Fibroblast of pulmonary artery (primary cell): Measurements from ENCODE around the gene SOX30.

Experiments used
- DNase-seq: peaks from one replicate; pipeline ENCODE4 v3.0.0-alpha.2; 2010; ENCODE audit warnings: low read depth
- H3K4me3 ChIP-seq: replicated peaks from 2 replicates; pipeline ENCODE4 v1.5.1; 2011; ENCODE audit warnings: low read depth, mild to moderate bottlenecking, control low read depth, low read length, moderate library complexity
- CTCF ChIP-seq: IDR thresholded peaks from 2 replicates; pipeline ENCODE4 v1.5.1; 2011; ENCODE audit warnings: mild to moderate bottlenecking, control low read depth, low read length, inconsistent platforms; ENCODE audit errors: missing control alignments

The SOX30 gene

GRCh38 chr5:157640406-157641066 is 11.7 kb downstream of the SOX30 start:
- no peak for TF ChIP-seq CTCF
- DNase-seq, result no peak
- no peak overlapping the region for H3K4me3 ChIP-seq

- no peak for TF ChIP-seq CTCF
- DNase-seq, result no peak
- H3K4me3 ChIP-seq, result no peak overlapping the region
Observed at GRCh38 chr5:157630341-157630740, 21.9 kb downstream of the SOX30 start.

GRCh38 chr5:157626831-157627230 is 25.4 kb downstream of the SOX30 start:
- DNase-seq, result no peak
- no peak for TF ChIP-seq CTCF
- no peak overlapping the region for H3K4me3 ChIP-seq

GRCh38 chr5:157624144-157624543 is 28.1 kb downstream of the SOX30 start:
- TF ChIP-seq CTCF, result no peak

GRCh38 chr5:157620776-157621175 is 31.5 kb downstream of the SOX30 start:
- TF ChIP-seq CTCF, result no peak
- H3K4me3 ChIP-seq, result no peak overlapping the region
- DNase-seq, result no peak

More at GRCh38 chr5:157624144-157624543, 28.1 kb downstream of the SOX30 start:
- DNase-seq, result no peak
- no peak overlapping the region for H3K4me3 ChIP-seq

- H3K4me3 ChIP-seq, result no peak overlapping the region
- no peak for DNase-seq
- TF ChIP-seq CTCF, result no peak
Observed at GRCh38 chr5:157618191-157618765, 34.0 kb downstream of the SOX30 start.

GRCh38 chr5:157616785-157617184 is 35.5 kb downstream of the SOX30 start:
- TF ChIP-seq CTCF, result no peak
- no peak for DNase-seq

More at GRCh38 chr5:157616785-157617184, 35.5 kb downstream of the SOX30 start:
- H3K4me3 ChIP-seq, result no peak overlapping the region
